ENCODE measurements around the gene POMT1. TPM values are rescaled to one million over a fixed set of nuclear protein-coding genes. Genes with fewer than 3 reads are reported as not detected.

The POMT1 gene
- total RNA-seq, 2 experiments from 2014 or later, result 30.2 to 35.9 TPM

GRCh38 chr9:131500939-131501541 lies 1.7 kb upstream of the POMT1 start:
- Mint-ChIP-seq H3K9me3 (no peaks in the 10 kb centered on the region), H3K27ac (peak overlapping the region; percentile 91), H3K27me3 (no peaks in the 10 kb centered on the region), H3K4me3 (peak overlapping the region; percentile 66), H3K4me1 (ENCODE audit: low read depth) (peaks cover 63% of the 10 kb centered on the region), H3K36me3 (ENCODE audit: low read depth) (peaks cover 26% of the 10 kb centered on the region)
- TF ChIP-seq, protein P1, sequence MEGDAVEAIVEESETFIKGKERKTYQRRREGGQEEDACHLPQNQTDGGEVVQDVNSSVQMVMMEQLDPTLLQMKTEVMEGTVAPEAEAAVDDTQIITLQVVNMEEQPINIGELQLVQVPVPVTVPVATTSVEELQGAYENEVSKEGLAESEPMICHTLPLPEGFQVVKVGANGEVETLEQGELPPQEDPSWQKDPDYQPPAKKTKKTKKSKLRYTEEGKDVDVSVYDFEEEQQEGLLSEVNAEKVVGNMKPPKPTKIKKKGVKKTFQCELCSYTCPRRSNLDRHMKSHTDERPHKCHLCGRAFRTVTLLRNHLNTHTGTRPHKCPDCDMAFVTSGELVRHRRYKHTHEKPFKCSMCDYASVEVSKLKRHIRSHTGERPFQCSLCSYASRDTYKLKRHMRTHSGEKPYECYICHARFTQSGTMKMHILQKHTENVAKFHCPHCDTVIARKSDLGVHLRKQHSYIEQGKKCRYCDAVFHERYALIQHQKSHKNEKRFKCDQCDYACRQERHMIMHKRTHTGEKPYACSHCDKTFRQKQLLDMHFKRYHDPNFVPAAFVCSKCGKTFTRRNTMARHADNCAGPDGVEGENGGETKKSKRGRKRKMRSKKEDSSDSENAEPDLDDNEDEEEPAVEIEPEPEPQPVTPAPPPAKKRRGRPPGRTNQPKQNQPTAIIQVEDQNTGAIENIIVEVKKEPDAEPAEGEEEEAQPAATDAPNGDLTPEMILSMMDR (IDR thresholded peaks at IDR 0.05), result no peak
- intact Hi-C loops (cut with micrococcal nuclease), result loop anchor here (5.0 kb wide), 2 partner anchors 94 to 231 kb away; no protein-coding TSS in a partner anchor
- ATAC-seq (peak; percentile 38), DNase-seq (peak; percentile 83)
- CTCF ChIA-PET, result interaction anchor here (0.9 to 2.0 kb wide), 5 partner anchors 22 to 227 kb away, joined by 3 to 4 read pairs (median 3); no protein-coding TSS in a partner anchor
- POLR2A ChIA-PET, result interaction anchor here (0.9 to 3.1 kb wide), 7 partner anchors 20 to 247 kb away, joined by 3 to 8 read pairs (median 4); no protein-coding TSS in a partner anchor

DNA sequence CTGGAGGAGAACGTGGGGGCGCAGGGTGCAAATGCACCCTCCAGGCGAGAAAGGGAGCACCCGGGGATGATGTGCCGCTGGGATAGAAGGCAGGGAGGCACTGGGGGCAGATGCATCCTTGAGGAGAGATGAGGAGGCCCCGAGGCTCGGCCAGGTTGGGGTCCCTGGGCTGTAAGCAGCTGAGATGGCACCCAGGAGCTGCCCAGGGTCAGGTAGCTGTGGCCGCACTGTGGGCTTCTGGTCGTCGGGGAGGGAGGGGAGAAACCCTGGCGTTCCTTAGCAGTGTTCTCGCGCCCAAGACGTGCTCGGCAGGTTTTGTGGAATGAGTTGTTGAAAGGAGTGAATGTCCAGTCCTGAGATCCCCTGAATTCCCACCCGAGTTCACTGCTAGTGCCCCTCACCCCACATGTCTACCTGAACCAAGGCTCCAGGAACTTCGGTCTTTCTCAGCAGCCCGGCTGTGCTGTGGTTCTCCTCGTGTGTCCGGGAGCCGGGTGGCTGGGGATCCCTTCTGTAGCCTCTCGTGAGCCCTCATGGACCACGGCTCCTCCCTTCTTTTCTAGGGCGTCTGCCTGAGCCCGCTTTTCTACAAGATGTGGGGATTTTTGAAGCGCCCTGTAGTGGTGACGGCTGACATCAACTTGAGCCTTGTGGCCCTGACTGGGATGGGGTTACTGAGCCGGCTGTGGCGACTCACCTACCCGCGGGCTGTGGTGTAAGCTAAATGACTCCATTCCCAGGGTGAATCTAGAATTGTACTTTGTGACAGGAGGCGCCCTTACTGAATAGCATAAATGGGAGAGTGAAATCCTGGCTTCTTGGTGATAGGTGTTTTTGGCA lies 1.1 kb downstream of the POMT1 start:
- Mint-ChIP-seq H3K9me3 (no peaks in the 10 kb centered on the region), H3K27ac (peak overlapping the region; percentile 88), H3K36me3 (ENCODE audit: low read depth) (peaks cover 18% of the 10 kb centered on the region), H3K27me3 (no peaks in the 10 kb centered on the region), H3K4me3 (peak overlapping the region; percentile 99), H3K4me1 (ENCODE audit: low read depth) (peaks cover 50% of the 10 kb centered on the region)
- peak; percentile 92 for DNase-seq
- ChIA-PET CTCF (interaction anchor here (0.7 to 3.1 kb wide), 5 partner anchors 131 to 236 kb away, joined by 3 to 13 read pairs (median 3); partner anchors contain the start of gene RAPGEF1), POLR2A (interaction anchor here (0.5 to 1.9 kb wide), 8 partner anchors 9 to 379 kb away, joined by 3 to 7 read pairs (median 5); partner anchors contain the start of gene NUP214)
- TF ChIP-seq, protein P1 (IDR thresholded peaks at IDR 0.05), result no peak
- ATAC-seq, result peak; percentile 55
- intact Hi-C loops (cut with micrococcal nuclease), result loop anchor here (5.0 kb wide), 2 partner anchors 97 to 228 kb away; no protein-coding TSS in a partner anchor

GRCh38 chr9:131505012-131505411 lies 2.3 kb downstream of the POMT1 start:
- H3K9me3 Mint-ChIP-seq, result no peaks in the 10 kb centered on the region
- H3K27me3 Mint-ChIP-seq, result no peaks in the 10 kb centered on the region
- TF ChIP-seq, protein P1 (IDR thresholded peaks at IDR 0.05), result no peak
- intact Hi-C loops (cut with micrococcal nuclease), result no loop called here
- CTCF ChIA-PET, result interaction anchor here (0.7 to 3.1 kb wide), 2 partner anchors 27 to 155 kb away, joined by 3 to 13 read pairs; no protein-coding TSS in a partner anchor
- no peak overlapping the region for H3K27ac Mint-ChIP-seq
- ATAC-seq, result no peak
- H3K4me3 Mint-ChIP-seq, result no peak overlapping the region
- DNase-seq, result no peak
- peaks cover 39% of the 10 kb centered on the region for H3K4me1 Mint-ChIP-seq (ENCODE audit: low read depth)
- H3K36me3 Mint-ChIP-seq (ENCODE audit: low read depth), result peaks cover 11% of the 10 kb centered on the region
- POLR2A ChIA-PET, result interaction anchor here (0.6 kb wide), 1 partner anchor 65 kb away, joined by 3 read pairs; no protein-coding TSS in a partner anchor

GRCh38 chr9:131511416-131511815 lies 8.7 kb downstream of the POMT1 start:
- Mint-ChIP-seq H3K27ac (no peak overlapping the region), H3K27me3 (no peaks in the 10 kb centered on the region), H3K4me3 (no peak overlapping the region), H3K4me1 (ENCODE audit: low read depth) (no peaks in the 10 kb centered on the region), H3K36me3 (ENCODE audit: low read depth) (peaks cover 25% of the 10 kb centered on the region), H3K9me3 (no peaks in the 10 kb centered on the region)
- intact Hi-C loops (cut with micrococcal nuclease), result no loop called here
- no peak for ATAC-seq
- POLR2A ChIA-PET, result no interaction called here
- CTCF ChIA-PET, result interaction anchor here (0.9 kb wide), 1 partner anchor 175 kb away, joined by 3 read pairs; no protein-coding TSS in a partner anchor
- DNase-seq, result no peak
- TF ChIP-seq, protein P1 (IDR thresholded peaks at IDR 0.05), result no peak

Data from activated CD8-positive, alpha-beta T cell treated with anti-CD3 and anti-CD28 coated beads for 36 hours (primary cell).